Measurements from ENCODE around the gene MAPK10. TPM values are rescaled to one million over a fixed set of nuclear protein-coding genes. Genes with fewer than 3 reads are reported as not detected.

The MAPK10 gene
- total and polyA plus RNA-seq, 2 of the 8 experiments (the other 6 are each of a cell fraction or from before 2014, with no cell fraction given) = 2.5 to 3.1 TPM

DNA sequence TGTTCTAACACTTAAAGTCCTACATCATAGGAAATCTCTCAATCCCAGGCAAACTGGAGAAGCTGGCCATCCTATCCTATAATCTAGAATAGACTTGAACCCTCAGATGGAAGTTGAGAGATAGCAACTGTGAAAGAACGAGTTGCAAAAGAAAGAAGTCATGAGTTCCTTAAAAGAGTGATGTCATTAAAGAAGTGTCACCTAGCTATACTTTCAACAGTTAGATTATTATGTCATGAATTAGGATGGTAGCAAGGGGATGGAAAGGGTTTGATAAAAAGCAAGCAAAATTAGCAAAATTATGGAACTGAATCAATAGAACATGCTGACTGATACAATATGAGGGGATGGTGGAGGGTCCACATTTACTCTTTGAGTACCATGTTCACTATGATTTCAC, 7.1 kb upstream of the MAPK10 start:
- Histone ChIP-seq H2BK15ac (ENCODE audit: low read length) (no peak overlapping the region), H3K14ac (ENCODE audit: insufficient read length) (no peak overlapping the region), H3K4me1 (replicated peaks in 1 of 4; ENCODE audit: control insufficient read depth in 3 of 4, insufficient read depth in 4 of 4, low read length in 3 of 4) (peaks cover 0 to 3% (median 0%) of the 10 kb centered on the region in 4 experiments; a peak in 1 of 7 replicates), H4K20me1 (replicated peaks in 1 of 2; ENCODE audit: control insufficient read depth in 1 of 2, insufficient read depth in 2 of 2, low read length in 2 of 2) (no peaks in the 10 kb centered on the region), H2BK120ac (replicated peaks; ENCODE audit: low read depth, low read length) (no peak overlapping the region), H3K9ac (replicated peaks in 1 of 4; ENCODE audit: extremely low read depth in 1 of 4, low read depth in 3 of 4, low read length in 3 of 4) (no peak overlapping the region), H3K4ac (replicated peaks; ENCODE audit: insufficient read length, low read depth, low read length) (no peak overlapping the region), H3K56ac (replicated peaks; ENCODE audit: insufficient read length, low read depth, low read length) (no peak overlapping the region), H3K23ac (ENCODE audit: insufficient read length) (no peak overlapping the region), H2AFZ (ENCODE audit: low read length) (no peak overlapping the region), H2BK5ac (ENCODE audit: low read depth, low read length) (no peak overlapping the region), H3K79me1 (ENCODE audit: low read depth, low read length) (no peaks in the 10 kb centered on the region), H2BK20ac (ENCODE audit: low read length) (no peak overlapping the region), H2BK12ac (ENCODE audit: low read depth, low read length) (no peak overlapping the region), H4K5ac (ENCODE audit: insufficient read length, low read depth, low read length) (no peak overlapping the region), H3K36me3 (ENCODE audit: control insufficient read depth in 2 of 4, insufficient read depth in 4 of 4, low read length in 3 of 4) (no peaks in the 10 kb centered on the region), H3K27ac (ENCODE audit: low read depth, low read length) (no peak overlapping the region), H3K23me2 (ENCODE audit: low read depth, low read length) (no peaks in the 10 kb centered on the region), H3K79me2 (ENCODE audit: control insufficient read depth in 1 of 2, insufficient read depth in 2 of 2, low read length in 2 of 2) (no peaks in the 10 kb centered on the region), H3K4me3 (ENCODE audit: extremely low read depth in 1 of 4, insufficient read depth in 2 of 4, low read depth in 3 of 4, low read length in 4 of 4) (no peak overlapping the region), H3K4me2 (ENCODE audit: insufficient read depth in 1 of 2, low read depth in 2 of 2, low read length in 2 of 2) (no peak overlapping the region), H3K18ac (ENCODE audit: extremely low read depth, low read length) (no peak overlapping the region), H3K9me3 (ENCODE audit: insufficient read depth in 2 of 2, low read depth in 1 of 2, low read length in 1 of 2) (no peaks in the 10 kb centered on the region), H4K91ac (replicated peaks; ENCODE audit: insufficient read length, low read length) (no peak overlapping the region), H2AK5ac (ENCODE audit: low read depth, low read length) (no peak overlapping the region), H4K8ac (ENCODE audit: extremely low read depth, insufficient read depth, low read length) (no peak overlapping the region), H3K27me3 (replicated peaks in 1 of 4; ENCODE audit: control insufficient read depth in 3 of 4, extremely low read depth in 1 of 4, insufficient read depth in 3 of 4, low read length in 3 of 4) (no peaks in the 10 kb centered on the region)
- FAIRE-seq (no peak), DNase-seq (ENCODE audit: low read depth in 1 of 2, low spot score in 2 of 2) (no peak)
- CTCF ChIA-PET (ENCODE audit: partially characterized antibody) = no interaction called here
- 81% methylated on average over 1 of the region's 1 CpG; no CpG with 5 or more reads in 1 of the 2 experiments for WGBS, 2 experiments (ENCODE audit: extremely low coverage in 1 of 2, insufficient coverage in 1 of 2, insufficient read length in 1 of 2, insufficient replicate concordance in 2 of 2, low coverage in 1 of 2, low lambda C conversion rate in 2 of 2, missing lambda C conversion rate in 1 of 2)
- POLR2A ChIA-PET (ENCODE audit: partially characterized antibody) = no interaction called here
- TF ChIP-seq, protein P1, sequence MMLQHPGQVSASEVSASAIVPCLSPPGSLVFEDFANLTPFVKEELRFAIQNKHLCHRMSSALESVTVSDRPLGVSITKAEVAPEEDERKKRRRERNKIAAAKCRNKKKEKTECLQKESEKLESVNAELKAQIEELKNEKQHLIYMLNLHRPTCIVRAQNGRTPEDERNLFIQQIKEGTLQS (IDR thresholded peaks at IDR 0.05; ENCODE audit: insufficient read depth, low read depth, low read length) = no peak
- TF ChIP-seq SUZ12 (IDR thresholded peaks at IDR 0.05; ENCODE audit: low read length) (no peak), BCL11A (IDR thresholded peaks at IDR 0.05; ENCODE audit: low read depth in 2 of 2, low read length in 2 of 2) (no peak), BRCA1 (IDR thresholded peaks at IDR 0.05; ENCODE audit: low read depth, low read length) (no peak), CEBPB (IDR thresholded peaks at IDR 0.05; ENCODE audit: low read depth, low read length) (no peak), SIX5 (IDR thresholded peaks at IDR 0.05; ENCODE audit: low read depth, low read length) (no peak), PHF8 (conservative IDR thresholded peaks at IDR 0.05; ENCODE audit: low read depth, low read length) (no peak), EZH2 (IDR thresholded peaks at IDR 0.05; ENCODE audit: low read depth, low read length, severe bottlenecking) (no peak), CHD2 (IDR thresholded peaks at IDR 0.05; ENCODE audit: low read length) (no peak), EP300 (IDR thresholded peaks at IDR 0.05; ENCODE audit: borderline replicate concordance in 1 of 2, low read depth in 2 of 2, low read length in 2 of 2) (no peak), ASH2L (IDR thresholded peaks at IDR 0.05; ENCODE audit: low read length) (no peak), KDM4A (IDR thresholded peaks at IDR 0.05; ENCODE audit: low read depth, low read length, severe bottlenecking) (no peak), SIN3A (conservative IDR thresholded peaks at IDR 0.05 in 1 of 2, IDR thresholded peaks at IDR 0.05 in 1 of 2; ENCODE audit: low read depth in 1 of 2, low read length in 2 of 2) (no peak)
